Stimulated activated effector memory CD8-positive, alpha-beta T cell treated with anti-CD3 and anti-CD28 coated beads, Interleukin-12 subunit alpha, Interleukin-12 subunit beta, amount 100 ng/mL, for 72 hours (primary cell): ENCODE results near the gene DHX35.

Source experiments
- ATAC-seq: fragments of 150-1000 bp; cut with Tn5 transposase; 2 replicates; pipeline ENCODE4 v1.10.0; 2021
- DNase-seq, 2 donors: peaks; one replicate each; pipeline ENCODE4 v3.0.0; 2021 to 2022; ENCODE audit warnings: low spot score in 2 of 2
- H3K27ac Mint-ChIP-seq: one replicate; pipeline ENCODE4 v1.8.0; 2022; ENCODE audit warnings: mild to moderate bottlenecking, mixed read lengths
- H3K36me3 Mint-ChIP-seq: one replicate; pipeline ENCODE4 v1.8.0; 2022; ENCODE audit warnings: mild to moderate bottlenecking, mixed read lengths
- H3K4me1 Mint-ChIP-seq: one replicate; pipeline ENCODE4 v1.8.0; 2022; ENCODE audit warnings: mixed read lengths
- H3K4me3 Mint-ChIP-seq: one replicate; pipeline ENCODE4 v1.8.0; 2022; ENCODE audit warnings: mild to moderate bottlenecking, mixed read lengths
- H3K9me3 Mint-ChIP-seq: one replicate; pipeline ENCODE4 v1.8.0; 2022; ENCODE audit warnings: mixed read lengths

DHX35 gene

DNA sequence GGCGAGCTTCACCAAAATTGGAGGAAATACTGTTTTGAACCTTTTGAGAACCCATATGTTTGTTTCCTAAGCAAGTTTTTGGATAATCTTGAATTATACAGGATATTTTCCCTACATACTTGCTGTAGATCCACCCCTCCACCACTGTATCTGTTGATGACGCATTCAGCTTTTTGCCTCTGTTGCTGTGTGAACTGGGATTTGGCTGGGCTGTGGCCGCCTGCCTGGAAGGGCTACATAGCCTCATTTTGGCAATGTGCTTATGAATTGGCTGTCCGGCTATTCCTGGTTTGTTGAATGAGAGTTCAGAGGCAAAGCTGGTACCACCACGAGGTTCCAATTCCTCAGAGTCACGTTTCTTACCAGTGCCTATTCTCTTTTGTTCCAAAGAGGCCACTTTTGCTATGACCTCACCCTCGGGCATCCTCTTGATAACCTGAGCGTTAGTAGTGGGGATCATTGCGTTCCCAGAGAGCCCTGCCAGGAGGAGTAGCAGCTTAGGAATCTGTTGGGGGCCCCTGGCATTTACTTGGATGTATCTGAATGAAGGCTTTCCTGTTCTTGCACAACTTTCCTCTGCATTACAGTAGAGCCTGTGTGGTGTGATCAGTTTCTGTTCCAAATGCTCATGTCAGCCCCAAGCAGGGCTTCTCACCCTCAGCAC, 29.6 kb upstream of the DHX35 start:
- DNase-seq (no peak), ATAC-seq (no peak)
- H3K4me1 Mint-ChIP-seq: peaks cover 25% of the 10 kb centered on the region
- H3K9me3 Mint-ChIP-seq: no peaks in the 10 kb centered on the region
- peaks cover 46% of the 10 kb centered on the region for H3K36me3 Mint-ChIP-seq
- no peak overlapping the region for H3K27ac Mint-ChIP-seq
- H3K4me3 Mint-ChIP-seq: no peak overlapping the region

DNA sequence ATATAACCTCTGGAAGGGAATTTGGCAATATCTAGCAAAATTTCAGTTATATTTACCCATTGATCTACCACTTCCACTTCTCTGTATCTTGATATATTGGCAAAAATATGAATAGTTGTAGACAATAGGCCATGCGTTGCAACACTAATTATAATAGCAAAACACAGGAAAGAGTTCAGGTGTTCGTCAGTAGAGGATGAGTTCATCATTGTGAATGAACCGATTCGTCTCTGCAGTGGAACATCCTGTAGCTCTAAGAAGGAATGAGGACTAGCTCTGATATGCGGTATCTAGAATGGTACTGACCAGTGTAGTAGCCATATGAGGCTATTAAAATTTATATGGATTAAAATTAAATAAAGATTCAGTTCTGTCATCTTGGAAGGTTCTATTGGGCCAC, 27.6 kb upstream of the DHX35 start:
- H3K4me3 Mint-ChIP-seq: no peak overlapping the region
- DNase-seq (no peak), ATAC-seq (no peak)
- no peaks in the 10 kb centered on the region for H3K9me3 Mint-ChIP-seq
- H3K36me3 Mint-ChIP-seq: peaks cover 27% of the 10 kb centered on the region
- no peak overlapping the region for H3K27ac Mint-ChIP-seq
- H3K4me1 Mint-ChIP-seq: peaks cover 7% of the 10 kb centered on the region

DNA sequence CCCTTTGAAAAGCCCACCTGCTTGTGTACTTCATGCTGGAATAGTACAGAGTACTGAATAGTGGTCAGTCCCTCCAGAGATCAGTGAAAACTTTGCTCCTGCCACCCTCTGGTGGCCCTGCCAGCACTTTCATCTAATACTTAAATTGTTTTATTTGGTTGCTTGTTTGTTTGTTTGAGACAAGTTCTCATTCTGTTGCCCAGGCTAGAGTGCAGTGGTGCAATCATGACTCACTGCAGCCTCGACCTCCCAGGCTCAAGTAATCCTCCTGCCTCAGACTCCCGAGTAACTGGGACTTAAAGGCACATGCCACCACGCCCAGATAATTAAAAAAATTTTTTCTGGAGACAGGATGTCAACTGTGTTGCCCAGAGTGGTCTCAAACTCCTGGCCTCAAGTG, 26.9 kb upstream of the DHX35 start:
- H3K27ac Mint-ChIP-seq: no peak overlapping the region
- no peaks in the 10 kb centered on the region for H3K4me1 Mint-ChIP-seq
- ATAC-seq (no peak), DNase-seq (no peak)
- H3K36me3 Mint-ChIP-seq: peaks cover 19% of the 10 kb centered on the region
- no peaks in the 10 kb centered on the region for H3K9me3 Mint-ChIP-seq
- no peak overlapping the region for H3K4me3 Mint-ChIP-seq

DNA sequence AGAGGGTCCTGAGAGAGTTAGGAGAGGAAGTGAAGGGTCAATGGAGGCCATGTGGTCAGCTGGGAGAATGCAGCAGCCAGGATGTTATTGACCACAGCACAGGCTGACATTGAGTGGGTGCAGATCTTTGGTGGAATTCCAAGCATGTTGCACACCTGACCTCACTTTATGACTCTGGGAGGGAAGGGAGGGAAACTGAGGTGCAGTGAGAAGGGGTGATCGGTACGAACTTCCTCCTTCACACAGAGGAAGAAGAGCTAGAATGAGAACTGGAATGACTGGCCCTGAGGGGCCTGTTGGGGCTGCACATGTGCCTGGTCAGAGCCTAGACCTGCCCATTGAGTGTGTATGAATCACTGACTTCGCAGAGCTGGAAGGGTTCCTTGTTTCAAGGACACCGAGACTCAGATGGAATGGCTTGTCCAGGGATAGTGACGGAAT, 26.2 kb upstream of the DHX35 start:
- H3K27ac Mint-ChIP-seq: no peak overlapping the region
- no peak overlapping the region for H3K4me3 Mint-ChIP-seq
- H3K36me3 Mint-ChIP-seq: peaks cover 17% of the 10 kb centered on the region
- no peaks in the 10 kb centered on the region for H3K9me3 Mint-ChIP-seq
- DNase-seq: no peak
- ATAC-seq: no peak
- H3K4me1 Mint-ChIP-seq: peaks cover 2% of the 10 kb centered on the region

GRCh38 chr20:38937000-38937399, 25.1 kb upstream of the DHX35 start:
- H3K9me3 Mint-ChIP-seq: no peaks in the 10 kb centered on the region

DNA sequence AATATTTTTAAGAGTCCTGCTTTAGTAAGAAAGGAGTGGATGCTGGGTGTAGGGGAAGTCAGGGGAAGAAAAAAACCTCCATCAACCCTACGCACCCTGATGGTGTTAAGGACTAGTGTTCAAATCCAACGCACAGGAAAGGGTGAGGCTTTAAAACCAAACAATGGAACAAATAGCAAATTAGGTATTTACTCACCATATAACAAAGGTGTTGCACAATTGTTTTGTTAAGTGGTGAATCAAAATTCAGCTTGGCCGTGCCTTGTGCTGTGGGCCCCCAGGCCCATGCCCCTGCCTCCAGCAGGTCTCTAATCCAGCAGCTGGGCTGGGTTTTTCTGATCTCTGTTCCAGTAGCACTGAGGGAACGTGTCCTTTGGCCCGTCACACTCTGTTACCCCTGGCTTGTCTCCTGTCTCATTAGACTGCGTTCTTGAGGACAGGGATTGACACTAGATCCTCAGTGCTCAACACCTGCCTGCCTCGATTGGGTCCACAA, 24.1 kb upstream of the DHX35 start:
- Mint-ChIP-seq H3K27ac (no peak overlapping the region), H3K36me3 (peaks cover 35% of the 10 kb centered on the region), H3K9me3 (no peaks in the 10 kb centered on the region), H3K4me3 (no peak overlapping the region), H3K4me1 (peaks cover 10% of the 10 kb centered on the region)
- ATAC-seq (no peak), DNase-seq (no peak)

More at GRCh38 chr20:38937000-38937399, 25.1 kb upstream of the DHX35 start:
- Mint-ChIP-seq H3K4me1 (peaks cover 10% of the 10 kb centered on the region), H3K4me3 (no peak overlapping the region), H3K36me3 (peaks cover 25% of the 10 kb centered on the region), H3K27ac (no peak overlapping the region)
- ATAC-seq (no peak), DNase-seq (no peak)

- H3K4me1 Mint-ChIP-seq: peaks cover 10% of the 10 kb centered on the region
- no peaks in the 10 kb centered on the region for H3K9me3 Mint-ChIP-seq
- DNase-seq: no peak
- H3K4me3 Mint-ChIP-seq: no peak overlapping the region
- ATAC-seq: no peak
- H3K27ac Mint-ChIP-seq: peak overlapping the region; percentile 2
- H3K36me3 Mint-ChIP-seq: peaks cover 41% of the 10 kb centered on the region
Observed at GRCh38 chr20:38939686-38940085, 22.5 kb upstream of the DHX35 start.

DNA sequence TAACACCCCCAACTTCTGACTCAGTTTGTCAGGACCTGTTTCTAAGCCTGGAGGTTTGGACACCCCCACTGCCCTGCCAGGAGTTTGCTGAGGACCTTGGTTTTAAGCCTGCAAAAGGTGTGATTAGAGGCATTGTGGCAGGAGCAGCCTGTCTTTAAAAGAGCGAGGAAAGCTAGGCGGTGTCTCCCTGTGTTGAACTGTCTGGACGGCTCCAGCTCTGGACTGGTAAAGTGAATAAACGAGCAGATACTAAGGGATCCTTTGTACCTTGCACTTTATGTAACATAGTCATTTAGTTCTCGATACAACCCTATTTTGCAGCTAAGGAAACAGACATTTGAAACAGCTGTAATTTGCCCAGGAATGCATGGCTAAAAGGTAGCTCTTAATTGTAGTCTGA, 21.5 kb upstream of the DHX35 start:
- peaks cover 10% of the 10 kb centered on the region for H3K4me1 Mint-ChIP-seq
- H3K27ac Mint-ChIP-seq: peak overlapping the region; percentile 74

DNA sequence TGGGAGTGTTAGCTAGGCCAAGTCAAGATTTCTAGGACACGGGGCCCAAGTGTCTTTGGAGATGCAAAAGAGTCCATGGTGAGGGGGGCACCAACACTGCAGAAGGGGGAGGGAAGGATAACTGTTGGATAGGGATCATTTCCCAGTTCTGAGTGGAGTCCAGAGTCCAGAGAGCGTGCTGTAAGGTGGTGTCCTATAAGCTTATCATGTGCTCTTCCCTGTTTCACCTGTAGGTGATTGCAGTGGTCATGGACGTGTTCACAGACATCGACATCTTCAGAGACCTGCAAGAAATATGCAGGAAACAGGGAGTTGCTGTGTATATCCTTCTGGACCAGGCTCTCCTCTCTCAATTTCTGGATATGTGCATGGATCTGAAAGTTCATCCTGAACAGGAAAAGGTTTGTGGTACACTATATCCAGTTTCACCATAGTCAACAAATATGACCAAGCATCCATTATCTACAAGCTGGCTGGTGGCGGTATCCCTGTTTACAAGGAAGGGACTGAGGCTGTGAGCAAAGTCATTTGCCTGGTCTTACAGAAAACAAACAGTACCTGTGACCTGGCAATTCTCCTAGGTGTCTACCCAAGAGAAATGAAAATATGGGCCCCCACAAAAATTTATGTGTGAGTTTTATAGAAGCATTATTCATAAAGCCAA, 20.3 kb upstream of the DHX35 start:
- Mint-ChIP-seq H3K4me3 (no peak overlapping the region), H3K36me3 (peaks cover 58% of the 10 kb centered on the region), H3K4me1 (peaks cover 10% of the 10 kb centered on the region), H3K9me3 (no peaks in the 10 kb centered on the region), H3K27ac (peak overlapping the region; percentile 74)
- DNase-seq (no peak), ATAC-seq (no peak)

More for the DNA sequence above, 21.5 kb upstream of the DHX35 start:
- Mint-ChIP-seq H3K9me3 (no peaks in the 10 kb centered on the region), H3K4me3 (no peak overlapping the region), H3K36me3 (peaks cover 47% of the 10 kb centered on the region)
- no peak for DNase-seq
- no peak for ATAC-seq

DNA sequence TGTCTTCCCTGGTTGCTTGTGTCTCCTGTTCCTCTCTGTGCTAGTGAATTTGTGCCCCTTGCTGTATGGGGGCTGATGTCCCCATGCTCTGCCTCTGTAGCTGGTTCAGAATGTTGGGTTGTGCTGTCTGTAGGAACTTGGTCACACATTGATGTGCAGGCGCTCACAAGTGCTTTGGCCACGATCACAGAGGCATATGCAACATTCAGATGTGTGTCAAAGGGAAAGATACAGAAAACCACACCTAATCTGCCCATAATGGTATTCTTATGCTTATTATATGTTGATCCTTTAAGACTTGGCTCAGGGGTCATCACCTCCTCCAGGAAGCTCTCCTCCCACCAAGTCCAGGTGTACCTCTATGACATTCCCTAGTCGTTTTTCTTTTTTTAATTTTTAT, 17.1 kb upstream of the DHX35 start:
- ATAC-seq: no peak
- H3K27ac Mint-ChIP-seq: no peak overlapping the region
- peaks cover 10% of the 10 kb centered on the region for H3K4me1 Mint-ChIP-seq
- H3K9me3 Mint-ChIP-seq: no peaks in the 10 kb centered on the region
- H3K4me3 Mint-ChIP-seq: no peak overlapping the region
- H3K36me3 Mint-ChIP-seq: peaks cover 70% of the 10 kb centered on the region
- DNase-seq: no peak

DNA sequence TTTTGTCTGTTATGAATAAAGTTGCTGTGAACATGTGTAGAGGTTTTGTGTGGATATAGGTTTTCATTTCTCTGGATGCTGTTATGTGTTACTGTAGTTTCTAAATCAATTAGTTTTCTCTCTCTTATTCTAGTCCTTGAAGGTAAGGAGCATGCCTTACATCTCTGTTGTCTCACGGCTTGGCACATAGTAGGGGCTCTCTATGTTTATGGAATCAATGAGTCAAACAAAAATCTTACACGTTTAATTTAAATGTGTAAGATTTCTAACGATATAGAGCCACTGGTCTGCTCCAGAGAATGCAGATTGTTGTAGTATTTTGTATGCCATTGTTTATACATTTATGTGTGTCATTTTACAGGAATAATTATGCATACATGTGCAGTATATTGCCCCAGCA, 15.3 kb upstream of the DHX35 start:
- no peak for ATAC-seq
- no peaks in the 10 kb centered on the region for H3K9me3 Mint-ChIP-seq
- no peak for DNase-seq
- H3K27ac Mint-ChIP-seq: no peak overlapping the region
- H3K4me3 Mint-ChIP-seq: no peak overlapping the region
- H3K36me3 Mint-ChIP-seq: peaks cover 57% of the 10 kb centered on the region
- H3K4me1 Mint-ChIP-seq: no peaks in the 10 kb centered on the region

DNA sequence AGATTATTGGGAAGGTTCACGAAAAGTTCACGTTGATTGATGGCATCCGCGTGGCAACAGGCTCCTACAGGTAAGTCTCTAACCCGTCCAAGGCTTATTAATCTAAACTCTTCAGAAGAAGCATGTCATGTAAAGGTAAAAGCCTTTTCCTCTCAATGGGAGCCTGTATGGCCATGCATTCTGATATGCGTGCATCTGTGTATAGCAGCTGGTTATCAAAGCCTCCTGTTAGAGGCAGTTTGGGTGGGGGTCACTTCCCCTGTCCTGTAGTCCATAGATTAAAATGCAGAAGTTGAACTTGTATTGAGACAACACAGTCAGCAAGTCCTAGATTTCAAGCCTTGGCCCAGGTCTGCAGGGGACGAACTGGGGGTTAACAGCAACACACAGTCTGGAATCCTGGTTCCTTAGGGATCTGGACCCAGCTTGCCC, 14.2 kb upstream of the DHX35 start:
- H3K9me3 Mint-ChIP-seq: no peaks in the 10 kb centered on the region
- no peak for ATAC-seq
- DNase-seq: no peak
- H3K36me3 Mint-ChIP-seq: peaks cover 56% of the 10 kb centered on the region
- H3K4me1 Mint-ChIP-seq: no peaks in the 10 kb centered on the region
- no peak overlapping the region for H3K27ac Mint-ChIP-seq
- no peak overlapping the region for H3K4me3 Mint-ChIP-seq

DNA sequence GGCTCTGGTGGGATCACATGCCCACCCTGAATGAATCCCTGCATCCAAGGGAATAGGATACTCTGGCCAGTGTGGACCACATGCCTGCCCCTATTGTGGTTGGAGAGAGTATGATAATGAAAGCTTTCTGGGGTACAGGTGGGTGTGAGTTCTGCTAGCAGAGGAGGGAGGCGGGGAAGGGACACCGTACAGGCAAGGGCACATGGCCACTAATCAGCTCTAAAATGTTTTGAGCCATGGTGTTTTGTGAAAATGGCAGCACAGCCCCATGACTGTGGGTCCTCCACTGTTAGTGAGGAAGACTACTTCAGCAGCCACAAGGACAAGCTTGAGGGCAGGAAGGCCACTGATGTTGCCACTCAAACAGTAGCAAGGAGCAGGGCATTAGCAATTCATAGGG, 11.9 kb upstream of the DHX35 start:
- H3K4me1 Mint-ChIP-seq: no peaks in the 10 kb centered on the region
- DNase-seq (no peak), ATAC-seq (no peak)
- H3K27ac Mint-ChIP-seq: peak overlapping the region; percentile 45
- H3K9me3 Mint-ChIP-seq: no peaks in the 10 kb centered on the region
- peaks cover 33% of the 10 kb centered on the region for H3K36me3 Mint-ChIP-seq
- H3K4me3 Mint-ChIP-seq: no peak overlapping the region

DNA sequence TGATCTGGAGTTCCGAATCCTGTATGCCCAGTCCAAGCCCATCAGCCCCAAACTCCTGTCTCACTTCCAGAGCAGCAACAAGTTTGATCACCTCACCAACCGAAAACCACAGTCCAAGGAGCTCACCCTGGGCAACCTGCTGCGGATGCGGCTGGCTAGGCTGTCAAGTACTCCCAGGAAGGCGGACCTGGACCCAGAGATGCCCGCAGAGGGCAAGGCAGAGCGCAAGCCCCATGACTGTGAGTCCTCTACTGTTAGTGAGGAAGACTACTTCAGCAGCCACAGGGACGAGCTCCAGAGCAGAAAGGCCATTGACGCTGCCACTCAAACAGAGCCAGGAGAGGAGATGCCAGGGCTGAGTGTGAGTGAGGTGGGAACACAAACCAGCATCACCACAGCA, 10.5 kb upstream of the DHX35 start:
- DNase-seq (no peak), ATAC-seq (no peak)
- H3K4me3 Mint-ChIP-seq: no peak overlapping the region
- peaks cover 22% of the 10 kb centered on the region for H3K36me3 Mint-ChIP-seq
- H3K9me3 Mint-ChIP-seq: no peaks in the 10 kb centered on the region
- H3K4me1 Mint-ChIP-seq: no peaks in the 10 kb centered on the region
- H3K27ac Mint-ChIP-seq: peak overlapping the region; percentile 56

DNA sequence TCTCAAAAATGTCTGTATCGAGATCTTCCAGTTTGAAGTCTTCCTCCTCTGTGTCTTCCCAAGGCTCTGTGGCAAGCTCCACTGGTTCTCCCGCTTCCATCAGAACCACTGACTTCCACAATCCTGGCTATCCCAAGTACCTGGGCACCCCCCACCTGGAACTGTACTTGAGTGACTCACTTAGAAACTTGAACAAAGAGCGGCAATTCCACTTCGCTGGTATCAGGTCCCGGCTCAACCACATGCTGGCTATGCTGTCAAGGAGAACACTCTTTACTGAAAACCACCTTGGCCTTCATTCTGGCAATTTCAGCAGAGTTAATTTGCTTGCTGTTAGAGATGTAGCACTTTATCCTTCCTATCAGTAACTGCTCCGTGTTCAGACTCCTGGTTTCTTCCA, 10.0 kb upstream of the DHX35 start:
- no peak for ATAC-seq
- no peak for DNase-seq
- peaks cover 21% of the 10 kb centered on the region for H3K36me3 Mint-ChIP-seq
- H3K27ac Mint-ChIP-seq: peak overlapping the region; percentile 56
- H3K9me3 Mint-ChIP-seq: no peaks in the 10 kb centered on the region
- no peak overlapping the region for H3K4me3 Mint-ChIP-seq
- no peaks in the 10 kb centered on the region for H3K4me1 Mint-ChIP-seq

DNA sequence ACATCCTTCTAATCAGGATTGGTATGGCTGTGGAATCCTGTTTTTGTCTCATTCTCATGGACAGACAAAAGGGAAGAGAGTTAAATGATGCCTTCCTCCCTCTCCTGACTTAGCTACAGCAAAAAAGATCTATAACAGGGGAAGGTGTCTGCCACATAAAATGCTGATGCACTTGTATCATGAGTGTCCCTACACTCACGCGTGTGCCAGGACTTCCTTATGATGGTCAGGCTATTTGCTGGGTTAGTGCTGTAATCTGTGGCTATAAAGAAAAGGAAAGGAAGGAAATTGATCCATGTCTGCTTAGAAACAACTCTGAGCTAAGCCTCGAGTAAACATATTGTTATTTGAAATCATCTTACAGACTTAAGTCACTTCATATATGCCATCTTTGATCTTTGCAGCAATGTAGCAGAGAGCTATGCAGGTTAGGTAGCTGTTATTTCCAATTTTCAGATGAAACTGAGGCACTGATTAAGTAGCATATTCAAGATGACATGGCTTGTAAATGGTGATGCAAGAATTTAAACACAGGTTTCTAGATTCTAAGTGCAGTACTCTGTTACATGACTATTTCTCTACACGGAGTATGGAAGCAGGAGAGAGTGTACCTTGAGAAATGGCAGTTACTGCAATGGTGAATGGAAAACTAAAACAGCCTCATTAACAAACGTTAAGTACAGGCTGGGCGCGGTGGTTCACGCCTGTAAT, 8.4 kb upstream of the DHX35 start:
- no peak for ATAC-seq
- Mint-ChIP-seq H3K36me3 (peaks cover 21% of the 10 kb centered on the region), H3K4me1 (no peaks in the 10 kb centered on the region), H3K9me3 (no peaks in the 10 kb centered on the region), H3K4me3 (no peak overlapping the region), H3K27ac (peak overlapping the region; percentile 40)
- DNase-seq: no peak
